ENCODE data around the gene FUBP3.

- TF ChIP-seq, protein P1, sequence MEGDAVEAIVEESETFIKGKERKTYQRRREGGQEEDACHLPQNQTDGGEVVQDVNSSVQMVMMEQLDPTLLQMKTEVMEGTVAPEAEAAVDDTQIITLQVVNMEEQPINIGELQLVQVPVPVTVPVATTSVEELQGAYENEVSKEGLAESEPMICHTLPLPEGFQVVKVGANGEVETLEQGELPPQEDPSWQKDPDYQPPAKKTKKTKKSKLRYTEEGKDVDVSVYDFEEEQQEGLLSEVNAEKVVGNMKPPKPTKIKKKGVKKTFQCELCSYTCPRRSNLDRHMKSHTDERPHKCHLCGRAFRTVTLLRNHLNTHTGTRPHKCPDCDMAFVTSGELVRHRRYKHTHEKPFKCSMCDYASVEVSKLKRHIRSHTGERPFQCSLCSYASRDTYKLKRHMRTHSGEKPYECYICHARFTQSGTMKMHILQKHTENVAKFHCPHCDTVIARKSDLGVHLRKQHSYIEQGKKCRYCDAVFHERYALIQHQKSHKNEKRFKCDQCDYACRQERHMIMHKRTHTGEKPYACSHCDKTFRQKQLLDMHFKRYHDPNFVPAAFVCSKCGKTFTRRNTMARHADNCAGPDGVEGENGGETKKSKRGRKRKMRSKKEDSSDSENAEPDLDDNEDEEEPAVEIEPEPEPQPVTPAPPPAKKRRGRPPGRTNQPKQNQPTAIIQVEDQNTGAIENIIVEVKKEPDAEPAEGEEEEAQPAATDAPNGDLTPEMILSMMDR (IDR thresholded peaks at IDR 0.05; ENCODE audit: low read length): no peak
- no peak for TF ChIP-seq EZH2 (optimal IDR thresholded peaks at IDR 0.05; ENCODE audit: low read depth, low read length)
- TF ChIP-seq EZH2phosphoT487 (IDR thresholded peaks at IDR 0.05; ENCODE audit: low read length): no peak
Observed at GRCh38 chr9:130532426-130533080, 46.8 kb upstream of the FUBP3 start.

Measured in MM.1S (cell line).